ENCODE measurements around the gene KLHL22. TPM values are rescaled to one million over a fixed set of nuclear protein-coding genes. Genes with fewer than 3 reads are reported as not detected.

The KLHL22 gene
- total and polyA plus RNA-seq, 2 of the 8 experiments (the other 6 are each of a cell fraction or from before 2014, with no cell fraction given), result 9.4 to 16.2 TPM

GRCh38 chr22:20517422-20517821 is 21.8 kb upstream of the KLHL22 start:
- Histone ChIP-seq H3K4me3 (ENCODE audit: extremely low read depth in 1 of 4, insufficient read depth in 2 of 4, low read depth in 3 of 4, low read length in 4 of 4) (no peak overlapping the region), H3K4me1 (replicated peaks in 1 of 4; ENCODE audit: control insufficient read depth in 3 of 4, insufficient read depth in 4 of 4, low read length in 3 of 4) (no peaks in the 10 kb centered on the region), H3K36me3 (ENCODE audit: control insufficient read depth in 2 of 4, insufficient read depth in 4 of 4, low read length in 3 of 4) (no peaks in the 10 kb centered on the region; a peak in 1 of 8 replicates), H2BK20ac (ENCODE audit: low read length) (no peak overlapping the region), H3K23me2 (ENCODE audit: low read depth, low read length) (no peaks in the 10 kb centered on the region), H3K4ac (replicated peaks; ENCODE audit: insufficient read length, low read depth, low read length) (no peak overlapping the region), H4K91ac (replicated peaks; ENCODE audit: insufficient read length, low read length) (no peak overlapping the region), H3K14ac (ENCODE audit: insufficient read length) (no peak overlapping the region), H3K79me2 (ENCODE audit: control insufficient read depth in 1 of 2, insufficient read depth in 2 of 2, low read length in 2 of 2) (peaks cover 8 to 60% of the 10 kb centered on the region in 2 experiments), H2AK5ac (ENCODE audit: low read depth, low read length) (no peak overlapping the region), H4K8ac (ENCODE audit: extremely low read depth, insufficient read depth, low read length) (no peak overlapping the region), H3K4me2 (ENCODE audit: insufficient read depth in 1 of 2, low read depth in 2 of 2, low read length in 2 of 2) (no peak overlapping the region), H3K27me3 (replicated peaks in 1 of 4; ENCODE audit: control insufficient read depth in 3 of 4, extremely low read depth in 1 of 4, insufficient read depth in 3 of 4, low read length in 3 of 4) (no peaks in the 10 kb centered on the region), H2BK15ac (ENCODE audit: low read length) (no peak overlapping the region), H2AFZ (ENCODE audit: low read length) (no peak overlapping the region), H3K79me1 (ENCODE audit: low read depth, low read length) (peaks cover 27% of the 10 kb centered on the region), H2BK5ac (ENCODE audit: low read depth, low read length) (no peak overlapping the region), H3K9me3 (ENCODE audit: insufficient read depth in 2 of 2, low read depth in 1 of 2, low read length in 1 of 2) (no peaks in the 10 kb centered on the region), H3K9ac (replicated peaks in 1 of 4; ENCODE audit: extremely low read depth in 1 of 4, low read depth in 3 of 4, low read length in 3 of 4) (no peak overlapping the region), H3K56ac (replicated peaks; ENCODE audit: insufficient read length, low read depth, low read length) (no peak overlapping the region), H3K27ac (ENCODE audit: low read depth, low read length) (no peak overlapping the region), H4K5ac (ENCODE audit: insufficient read length, low read depth, low read length) (no peak overlapping the region), H2BK120ac (replicated peaks; ENCODE audit: low read depth, low read length) (no peak overlapping the region), H3K18ac (ENCODE audit: extremely low read depth, low read length) (no peak overlapping the region), H3K23ac (ENCODE audit: insufficient read length) (no peak overlapping the region), H4K20me1 (replicated peaks in 1 of 2; ENCODE audit: control insufficient read depth in 1 of 2, insufficient read depth in 2 of 2, low read length in 2 of 2) (peaks cover 6 to 21% of the 10 kb centered on the region in 2 experiments), H2BK12ac (ENCODE audit: low read depth, low read length) (no peak overlapping the region)
- DNase-seq (ENCODE audit: low read depth in 1 of 2, low spot score in 2 of 2), result no peak
- POLR2A ChIA-PET (ENCODE audit: partially characterized antibody), result interaction anchor here (2.9 kb wide), 1 partner anchor 9 kb away, joined by 14 read pairs; the partner anchor contains the start of gene MED15
- 90% methylated on average over 4 of the region's 4 CpGs; no CpG with 5 or more reads in 1 of the 2 experiments for WGBS, 2 experiments (ENCODE audit: extremely low coverage in 1 of 2, insufficient coverage in 1 of 2, insufficient read length in 1 of 2, insufficient replicate concordance in 2 of 2, low coverage in 1 of 2, low lambda C conversion rate in 2 of 2, missing lambda C conversion rate in 1 of 2)
- CTCF ChIA-PET (ENCODE audit: partially characterized antibody), result interaction anchor here (0.6 to 1.0 kb wide), 3 partner anchors 51 to 107 kb away, joined by 3 to 4 read pairs (median 3); no protein-coding TSS in a partner anchor
- FAIRE-seq, result no peak
- TF ChIP-seq EGR1 (IDR thresholded peaks at IDR 0.05; ENCODE audit: borderline replicate concordance, low read depth, low read length), result no peak
- TF ChIP-seq MAX (IDR thresholded peaks at IDR 0.05), result no peak
- no peak for TF ChIP-seq SAP30 (IDR thresholded peaks at IDR 0.05; ENCODE audit: insufficient read depth, insufficient replicate concordance, low read length)
- TF ChIP-seq KDM4A (IDR thresholded peaks at IDR 0.05; ENCODE audit: low read depth, low read length, severe bottlenecking), result no peak
- TF ChIP-seq JUND (IDR thresholded peaks at IDR 0.05; ENCODE audit: low read length), result no peak

Measured in H1 (cell line).